ENCODE results near the gene LAMB2.
A peak's percentile ranks its signal among the peaks of the same experiment; 100 is the strongest.

The LAMB2 gene

GRCh38 chr3:49161197-49161596, 28.3 kb upstream of the LAMB2 start:
- no peak for DNase-seq

DNA sequence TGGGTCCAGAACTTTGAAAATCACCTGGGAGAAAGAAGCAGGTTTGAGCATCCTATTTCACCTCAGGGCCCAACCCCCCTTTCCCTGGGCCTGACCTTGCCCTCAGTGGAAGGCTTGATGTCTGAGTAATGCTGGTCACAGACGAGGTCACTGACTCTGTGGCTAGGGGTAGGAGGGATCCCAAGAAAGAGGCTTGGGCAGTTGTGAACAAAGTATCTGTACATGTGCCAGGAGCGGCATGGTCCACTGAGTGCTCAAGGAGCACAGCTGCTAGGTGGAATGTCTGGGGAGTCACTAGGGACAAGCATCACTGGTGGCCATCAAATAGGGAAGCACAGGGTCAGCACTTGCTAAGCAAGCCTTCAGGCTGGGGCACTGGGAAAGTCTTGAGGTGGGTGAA, 25.9 kb upstream of the LAMB2 start:
- no peak for DNase-seq

- no peak for DNase-seq
Observed at GRCh38 chr3:49158103-49158709, 25.4 kb upstream of the LAMB2 start.

- no peak for DNase-seq
Observed at GRCh38 chr3:49157289-49157688, 24.4 kb upstream of the LAMB2 start.

GRCh38 chr3:49153349-49153912, 20.6 kb upstream of the LAMB2 start:
- no peak for DNase-seq

DNA sequence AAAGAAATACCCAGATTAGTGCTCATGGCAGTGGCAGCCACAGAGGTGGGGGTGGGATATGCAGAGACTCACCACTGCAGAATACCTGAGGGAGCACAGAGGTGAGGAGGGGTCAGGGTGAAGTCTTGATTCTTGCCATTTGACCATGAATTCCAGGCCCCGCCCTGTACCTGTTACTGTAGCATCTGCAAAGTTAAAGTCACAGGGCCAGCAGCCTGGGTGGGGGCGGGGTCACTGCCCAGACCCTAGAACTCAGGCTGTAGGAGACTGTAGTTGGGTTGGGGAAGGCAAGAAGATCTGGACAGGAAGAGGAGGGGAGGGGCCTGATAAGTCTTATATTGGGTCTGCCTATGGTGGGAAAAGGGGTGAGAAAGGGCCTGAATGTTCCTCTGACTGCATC, 18.8 kb upstream of the LAMB2 start:
- no peak for DNase-seq

DNA sequence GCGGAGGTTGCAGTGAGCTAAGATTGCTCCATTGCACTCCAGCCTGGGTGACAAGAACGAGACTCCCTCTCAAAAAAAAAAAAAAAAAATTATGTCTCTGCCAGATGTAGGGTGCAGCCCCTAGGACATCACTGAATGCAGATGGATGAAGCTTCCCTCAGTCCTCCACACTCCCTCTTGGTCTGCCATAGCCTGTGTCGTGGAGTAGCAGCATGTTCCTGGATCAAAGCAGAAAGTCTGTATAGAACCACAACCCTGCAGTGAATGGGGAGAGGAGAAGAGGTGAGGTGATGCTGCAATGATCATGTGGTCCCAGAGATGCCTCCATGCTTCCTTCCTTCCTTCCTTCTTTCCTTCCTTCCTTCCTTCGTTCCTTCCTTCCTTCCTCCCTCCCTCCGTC, 15.3 kb upstream of the LAMB2 start:
- no peak for DNase-seq

- no peak for DNase-seq
Observed at GRCh38 chr3:49140080-49140479, 7.2 kb upstream of the LAMB2 start.

GRCh38 chr3:49135499-49135898, 2.6 kb upstream of the LAMB2 start:
- DNase-seq, result no peak

DNA sequence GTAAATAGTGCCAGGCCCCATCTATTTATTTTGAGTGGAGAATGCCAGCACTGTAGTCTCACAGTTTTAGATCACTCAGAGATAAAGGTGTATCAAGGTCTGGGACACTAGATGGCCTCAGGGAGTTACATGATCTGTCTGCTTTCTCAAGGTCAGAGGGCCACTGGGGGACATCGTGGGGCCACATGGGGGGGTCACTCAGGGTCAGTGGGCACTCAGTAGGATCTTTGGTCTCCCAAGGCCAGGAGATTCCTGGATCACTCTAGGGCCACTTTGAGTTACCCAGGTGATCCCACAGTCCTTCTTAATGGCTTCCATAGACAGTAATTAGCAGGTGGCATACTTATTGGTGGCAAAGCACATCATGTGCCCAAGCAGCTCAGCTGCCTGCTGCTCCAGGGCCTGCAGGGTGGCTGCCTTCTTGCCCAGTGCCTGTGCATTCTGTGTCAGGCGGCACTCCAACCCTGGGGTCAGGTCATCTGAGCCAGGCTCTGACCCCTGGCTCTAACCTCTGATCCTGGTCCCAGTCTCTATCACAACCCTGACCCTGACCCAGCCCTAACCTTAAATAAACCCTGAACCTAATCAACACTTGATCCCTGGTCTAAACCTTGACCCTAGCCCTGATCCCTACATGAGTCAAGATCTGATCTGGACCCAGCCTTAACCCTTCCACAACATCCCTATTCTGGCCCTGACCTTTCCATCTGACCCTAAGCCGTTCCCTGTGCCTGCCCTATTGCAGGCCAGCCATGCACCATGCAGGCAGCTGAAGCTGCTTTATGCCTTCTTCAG, 1.8 kb upstream of the LAMB2 start:
- no peak for DNase-seq

DNA sequence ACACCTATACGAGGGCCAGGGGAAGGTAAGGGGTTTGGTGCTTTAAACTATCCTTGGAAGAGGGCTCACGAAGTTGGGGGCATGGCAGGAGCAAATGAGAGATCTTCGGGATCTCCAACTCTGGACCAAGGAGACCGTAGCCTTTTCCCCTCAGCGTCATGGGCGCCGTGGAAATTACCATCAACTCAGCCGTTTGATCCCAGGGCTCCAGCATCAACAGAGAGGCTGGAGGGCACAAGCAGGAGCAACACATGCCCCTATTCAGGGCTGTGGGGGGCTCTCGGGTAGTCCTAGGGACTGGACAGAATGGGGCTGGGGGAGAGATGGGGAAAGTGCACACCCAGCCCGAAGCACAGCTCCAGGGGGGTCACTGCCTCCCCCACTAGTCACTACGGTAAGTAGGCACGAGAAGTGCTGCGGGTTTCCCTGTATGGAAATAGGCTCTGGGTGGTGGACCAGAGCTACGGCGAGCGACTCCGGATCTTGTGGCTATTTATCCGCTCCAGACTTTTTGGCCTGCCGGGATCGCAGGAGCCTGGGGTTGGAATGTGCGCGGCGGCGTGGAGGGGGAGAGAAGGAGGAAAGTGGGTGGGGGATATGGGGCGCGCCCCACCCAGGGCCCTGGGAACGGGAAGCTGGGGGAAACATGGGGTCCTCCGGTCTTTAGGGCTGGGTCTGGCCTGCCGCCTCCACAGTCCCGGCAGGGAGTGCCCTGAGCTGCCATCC, 539 bp upstream of the LAMB2 start:
- peak; percentile 48 for DNase-seq

DNA sequence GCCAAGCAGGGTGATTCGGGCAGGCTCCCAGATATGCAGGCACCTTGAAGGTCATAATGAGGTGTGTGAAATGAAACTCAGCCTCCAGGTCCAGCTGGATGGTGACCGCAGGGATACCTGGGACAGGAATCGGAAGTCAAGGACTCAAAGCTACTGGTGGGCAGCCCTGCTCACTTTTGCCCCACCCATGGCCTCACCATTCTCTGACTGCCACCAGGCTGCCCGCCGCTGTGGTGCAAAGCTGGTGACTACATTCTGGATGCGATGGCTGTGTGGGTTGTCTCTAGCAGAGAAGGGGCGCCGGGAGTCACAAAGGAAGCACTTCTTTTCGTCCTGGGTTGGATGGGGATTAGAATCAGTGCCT, 795 bp downstream of the LAMB2 start:
- DNase-seq, result no peak

- no peak for DNase-seq
Observed at GRCh38 chr3:49131576-49131975, 1.3 kb downstream of the LAMB2 start.

- DNase-seq, result no peak
Observed at GRCh38 chr3:49131040-49131439, 1.8 kb downstream of the LAMB2 start.

GRCh38 chr3:49124991-49125670, 7.7 kb downstream of the LAMB2 start:
- DNase-seq, result no peak

- DNase-seq, result no peak
Observed at GRCh38 chr3:49124203-49124602, 8.6 kb downstream of the LAMB2 start.

GRCh38 chr3:49123687-49124086, 9.2 kb downstream of the LAMB2 start:
- no peak for DNase-seq

- no peak for DNase-seq
Observed at GRCh38 chr3:49122886-49123545, 9.8 kb downstream of the LAMB2 start.

- DNase-seq, result no peak
Observed at GRCh38 chr3:49122451-49122850, 10.4 kb downstream of the LAMB2 start.

DNA sequence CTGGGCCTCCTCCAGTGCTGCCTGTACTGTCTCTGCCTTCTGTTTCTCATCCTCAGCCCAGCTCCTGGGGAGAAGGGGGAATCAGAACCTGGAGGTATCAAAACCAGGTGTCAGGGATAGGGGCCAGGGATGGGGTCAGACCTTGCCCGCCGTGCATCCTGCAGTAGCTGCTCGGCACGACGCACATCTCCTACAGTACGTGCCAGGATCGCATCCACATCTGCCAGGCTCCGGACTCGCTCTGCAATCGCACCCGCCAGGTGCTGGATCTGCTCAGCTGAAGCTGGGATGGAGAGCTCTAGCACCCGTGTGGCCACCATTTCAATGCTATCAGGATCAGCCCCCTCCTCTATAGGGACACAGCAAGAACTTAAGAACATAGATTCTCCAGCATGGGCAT, 10.8 kb downstream of the LAMB2 start:
- no peak for DNase-seq

DNA sequence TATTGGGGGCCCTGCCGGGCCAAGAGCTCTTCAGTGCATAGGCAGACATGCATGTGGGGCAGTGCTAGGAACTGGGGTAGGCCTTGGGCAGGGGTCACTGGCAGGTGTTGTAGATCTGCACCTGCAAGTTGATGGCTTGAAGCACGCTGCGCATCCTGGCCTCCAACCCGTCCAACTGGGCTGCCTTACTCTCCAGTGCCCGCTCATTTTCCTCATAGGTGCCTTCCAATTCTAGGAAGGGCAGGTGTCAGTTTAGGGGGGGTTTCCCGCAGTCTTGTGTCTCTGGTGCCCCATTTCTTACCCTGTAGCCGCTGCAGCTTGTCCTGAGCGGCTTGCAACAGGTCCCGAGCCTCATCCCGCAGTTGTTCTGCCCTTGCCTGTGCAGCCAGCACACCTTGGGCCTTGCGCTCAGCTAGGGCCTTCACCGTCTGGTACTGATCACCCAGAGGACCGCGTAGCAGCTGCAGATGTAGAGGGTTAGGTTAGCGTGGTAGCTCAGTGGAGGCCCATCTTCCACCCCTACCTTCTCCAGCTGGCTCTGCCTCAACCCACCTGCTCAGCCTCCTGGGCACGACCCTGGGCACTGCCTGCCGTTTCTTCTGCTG, 11.6 kb downstream of the LAMB2 start:
- DNase-seq, result no peak

- DNase-seq, result peak; percentile 73
Observed at GRCh38 chr3:49120438-49121131, 12.3 kb downstream of the LAMB2 start, which contains the start of gene USP19. Gene USP19 (minus strand): TSS chr3:49120823. CDS start chr3:49119145, 1,678 bp downstream.
